Activated CD8-positive, alpha-beta memory T cell treated with anti-CD3 and anti-CD28 coated beads, Interleukin-2, amount 10 ng/mL, durations not matched to agents 7 days and 5 days (primary cell): ENCODE data around the gene AGMAT. TPM values are rescaled to one million over a fixed set of nuclear protein-coding genes. Genes with fewer than 3 reads are reported as not detected.

ENCODE experiments used
- total RNA-seq, 2 experiments: library from RNA; stranded (reverse); gene quantifications; one replicate each; pipeline ENCODE4 v1.2.3, GENCODE V29; 2021

AGMAT gene
- total RNA-seq, 2 experiments from 2014 or later: 8.0 to 12.4 TPM

Other genes with a start within 250 kb of the AGMAT start
- gene EFHD2, start 175.2 kb downstream of the AGMAT start, total RNA-seq: 10 to 100 TPM; 95.4 to 98.9 TPM
- under 1 TPM; 0.68 to 0.93 TPM for gene CTRC, start 146.6 kb downstream of the AGMAT start, total RNA-seq
- not detected for gene CELA2A, start 128.3 kb downstream of the AGMAT start, total RNA-seq
- gene CELA2B, start 108.9 kb downstream of the AGMAT start, total RNA-seq: not detected
- 10 to 100 TPM; 17.7 to 19.0 TPM for gene CASP9, start 60.8 kb downstream of the AGMAT start, total RNA-seq
- gene DNAJC16, start 58.2 kb downstream of the AGMAT start, total RNA-seq: 10 to 100 TPM; 14.9 to 18.1 TPM
- gene DDI2, start 32.4 kb upstream of the AGMAT start, total RNA-seq: 10 to 100 TPM; 24.0 to 31.4 TPM
- 10 to 100 TPM; 55.7 to 63.2 TPM for gene PLEKHM2, start 99.3 kb upstream of the AGMAT start, total RNA-seq
- under 1 TPM; 0.82 to 0.88 TPM for gene SLC25A34, start 151.2 kb upstream of the AGMAT start, total RNA-seq
- not detected for gene TMEM82, start 157.4 kb upstream of the AGMAT start, total RNA-seq
- gene FBLIM1, start 173.7 kb upstream of the AGMAT start, total RNA-seq: not detected
- gene UQCRHL, start 222.6 kb upstream of the AGMAT start, total RNA-seq: 1 to 10 TPM; 1.6 to 1.8 TPM